H1 (cell line): Measurements from ENCODE around the gene DLG1. TPM values are rescaled to one million over a fixed set of nuclear protein-coding genes. Genes with fewer than 3 reads are reported as not detected.

Experiments used
- CTCF ChIA-PET: fragments of 300-600 bp; sonication (Branson Sonifier 250); formaldehyde crosslinking; loops from one replicate; lab custom pipeline; 2021; ENCODE audit not compliant: partially characterized antibody; lab: Charles Lee
- POLR2A ChIA-PET: fragments of 300-600 bp; sonication (Branson Sonifier 250); formaldehyde crosslinking; loops from one replicate; lab custom pipeline; 2021; ENCODE audit warnings: inconsistent platforms; ENCODE audit not compliant: partially characterized antibody; lab: Charles Lee
- DNase-seq, 2 experiments: peaks; one replicate each; pipeline versions ENCODE4 v3.0.0 to v3.0.0-alpha.2; 2010 to 2022; ENCODE audit warnings: low spot score in 2 of 2, low read depth in 1 of 2, mixed read lengths in 1 of 2
- FAIRE-seq: peaks from 2 replicates; lab custom pipeline; 2011; peaks lifted over from hg19 to GRCh38; lab: Jason Lieb, UNC
- H2AFZ ChIP-seq: 2 replicates; pipeline ENCODE4 v1.8.1; 2012; ENCODE audit warnings: low read length, inconsistent platforms
- H2AK5ac ChIP-seq: 2 replicates; pipeline ENCODE4 v1.6.1; 2013; ENCODE audit warnings: low read depth, low read length
- H2BK120ac ChIP-seq: replicated peaks from 2 replicates; pipeline ENCODE3; 2013; ENCODE audit warnings: low read depth, low read length, inconsistent platforms
- H2BK12ac ChIP-seq: 2 replicates; pipeline ENCODE4 v1.6.1; 2013; ENCODE audit warnings: low read depth, low read length
- H2BK15ac ChIP-seq: 2 replicates; pipeline ENCODE4 v1.6.1; 2013; ENCODE audit warnings: low read length
- H2BK20ac ChIP-seq: 2 replicates; pipeline ENCODE4 v1.6.1; 2013; ENCODE audit warnings: low read length
- H2BK5ac ChIP-seq: 2 replicates; pipeline ENCODE4 v1.6.1; 2013; ENCODE audit warnings: low read depth, low read length
- H3K14ac ChIP-seq: 2 replicates; pipeline ENCODE4 v1.6.1; 2013; ENCODE audit warnings: inconsistent platforms; ENCODE audit not compliant: insufficient read length
- H3K18ac ChIP-seq: 2 replicates; pipeline ENCODE4 v1.6.1; 2013; ENCODE audit warnings: low read length; ENCODE audit errors: extremely low read depth
- H3K23ac ChIP-seq: 2 replicates; pipeline ENCODE4 v1.6.1; 2013; ENCODE audit warnings: inconsistent platforms; ENCODE audit not compliant: insufficient read length
- H3K23me2 ChIP-seq: 2 replicates; pipeline ENCODE4 v1.6.1; 2013; ENCODE audit warnings: low read depth, low read length
- H3K27ac ChIP-seq: 2 replicates; pipeline ENCODE4 v1.6.1; 2011; ENCODE audit warnings: low read depth, low read length, inconsistent platforms
- H3K27me3 ChIP-seq, 4 experiments: replicated peaks in 1 of 4; 1 replicate in 1 of 4; 2 replicates in 3 of 4; pipeline versions ENCODE4 v1.6.1 to v1.8.1; 2011 to 2013; ENCODE audit warnings: low read length in 3 of 4, mild to moderate bottlenecking in 3 of 4, inconsistent platforms in 2 of 4, mixed read lengths in 2 of 4, moderate library complexity in 1 of 4; ENCODE audit not compliant: control insufficient read depth in 3 of 4, insufficient read depth in 3 of 4; ENCODE audit errors: extremely low read depth in 1 of 4
- H3K36me3 ChIP-seq, 4 experiments: 2 replicates each; pipeline versions ENCODE4 v1.6.1 to v1.8.1; 2011 to 2013; ENCODE audit warnings: mild to moderate bottlenecking in 4 of 4, low read length in 3 of 4, moderate library complexity in 2 of 4, control low read depth in 1 of 4, inconsistent platforms in 1 of 4; ENCODE audit not compliant: insufficient read depth in 4 of 4, control insufficient read depth in 2 of 4
- H3K4ac ChIP-seq: replicated peaks from 2 replicates; pipeline ENCODE3; 2013; ENCODE audit warnings: low read length, low read depth, mixed read lengths, inconsistent platforms; ENCODE audit not compliant: insufficient read length
- H3K4me1 ChIP-seq, 4 experiments: replicated peaks in 1 of 4; 1 replicate in 1 of 4; 2 replicates in 3 of 4; pipeline versions ENCODE4 v1.6.1 to v1.8.1; 2011 to 2013; ENCODE audit warnings: low read length in 3 of 4, inconsistent platforms in 2 of 4, mixed read lengths in 1 of 4; ENCODE audit not compliant: insufficient read depth in 4 of 4, control insufficient read depth in 3 of 4
- H3K4me2 ChIP-seq, 2 experiments: 2 replicates each; pipeline versions ENCODE4 v1.6.1 to v1.8.1; 2011 to 2013; ENCODE audit warnings: low read depth in 2 of 2, low read length in 2 of 2, control low read depth in 1 of 2, inconsistent platforms in 1 of 2, mild to moderate bottlenecking in 1 of 2; ENCODE audit not compliant: insufficient read depth in 1 of 2
- H3K4me3 ChIP-seq, 4 experiments: fragments of 200-600, 300-600 bp in 1 of 4; sonication (generic), shearing (Covaris generic), sonication (Bioruptor Twin) in 1 of 4; 2 replicates each; pipeline versions ENCODE4 v1.5.1 to v1.8.1; 2011 to 2016; ENCODE audit warnings: low read length in 4 of 4, low read depth in 3 of 4, control low read depth in 2 of 4, inconsistent platforms in 2 of 4, mild to moderate bottlenecking in 2 of 4, mixed read lengths in 1 of 4, moderate library complexity in 1 of 4; ENCODE audit not compliant: insufficient read depth in 2 of 4; ENCODE audit errors: extremely low read depth in 1 of 4
- H3K56ac ChIP-seq: replicated peaks from 2 replicates; pipeline ENCODE3; 2013; ENCODE audit warnings: low read depth, mild to moderate bottlenecking, mixed read lengths, low read length, inconsistent platforms; ENCODE audit not compliant: insufficient read length
- H3K79me1 ChIP-seq: 2 replicates; pipeline ENCODE4 v1.6.1; 2013; ENCODE audit warnings: low read depth, low read length, control low read depth
- H3K79me2 ChIP-seq, 2 experiments: 2 replicates each; pipeline versions ENCODE4 v1.6.1 to v1.8.1; 2012 to 2013; ENCODE audit warnings: low read length in 2 of 2, mild to moderate bottlenecking in 2 of 2, inconsistent platforms in 1 of 2; ENCODE audit not compliant: insufficient read depth in 2 of 2, control insufficient read depth in 1 of 2
- H3K9ac ChIP-seq, 4 experiments: replicated peaks in 1 of 4; 1 replicate in 1 of 4; 2 replicates in 3 of 4; pipeline versions ENCODE4 v1.6.1 to v1.8.1; 2011 to 2013; ENCODE audit warnings: low read depth in 3 of 4, low read length in 3 of 4, control low read depth in 2 of 4, mild to moderate bottlenecking in 2 of 4, moderate library complexity in 2 of 4, inconsistent platforms in 1 of 4; ENCODE audit errors: extremely low read depth in 1 of 4
- H3K9me3 ChIP-seq, 2 experiments: 2 replicates each; pipeline versions ENCODE4 v1.6.1 to v1.8.1; 2012 to 2013; ENCODE audit warnings: mild to moderate bottlenecking in 2 of 2, moderate library complexity in 2 of 2, control low read depth in 1 of 2, inconsistent platforms in 1 of 2, low read depth in 1 of 2, low read length in 1 of 2, mixed read lengths in 1 of 2; ENCODE audit not compliant: insufficient read depth in 2 of 2
- H4K20me1 ChIP-seq, 2 experiments: replicated peaks in 1 of 2; 2 replicates each; pipeline versions ENCODE3 to v1.8.1; 2011 to 2013; ENCODE audit warnings: inconsistent platforms in 2 of 2, low read length in 2 of 2, mild to moderate bottlenecking in 1 of 2; ENCODE audit not compliant: insufficient read depth in 2 of 2, control insufficient read depth in 1 of 2
- H4K5ac ChIP-seq: 2 replicates; pipeline ENCODE4 v1.6.1; 2013; ENCODE audit warnings: low read length, low read depth, mixed read lengths, inconsistent platforms; ENCODE audit not compliant: insufficient read length
- H4K8ac ChIP-seq: 2 replicates; pipeline ENCODE4 v1.8.0; 2013; ENCODE audit warnings: mild to moderate bottlenecking, moderate library complexity, low read length, inconsistent platforms; ENCODE audit not compliant: insufficient read depth; ENCODE audit errors: extremely low read depth
- H4K91ac ChIP-seq: replicated peaks from 2 replicates; pipeline ENCODE3; 2013; ENCODE audit warnings: low read length, mixed read lengths, inconsistent platforms; ENCODE audit not compliant: insufficient read length
- CHD1 ChIP-seq: IDR thresholded peaks from 2 replicates; pipeline ENCODE4 v1.6.1; 2012; ENCODE audit warnings: low read depth, low read length, improper control_type of control experiment
- CHD2 ChIP-seq: IDR thresholded peaks from 2 replicates; pipeline ENCODE4 v1.6.1; 2012; ENCODE audit warnings: low read length, improper control_type of control experiment
- JUN ChIP-seq: IDR thresholded peaks from 2 replicates; pipeline ENCODE4 v1.6.1; 2011; ENCODE audit warnings: low read depth, mild to moderate bottlenecking, improper control_type of control experiment, low read length
- MAFK ChIP-seq: IDR thresholded peaks from 2 replicates; pipeline ENCODE4 v1.6.1; 2012; ENCODE audit warnings: low read depth, mild to moderate bottlenecking, improper control_type of control experiment, low read length
- RNF2 ChIP-seq: fragments of 200-900, 300-1000 bp; sonication (generic); IDR thresholded peaks from 2 replicates; pipeline ENCODE4 v1.7.1; 2016; ENCODE audit warnings: borderline replicate concordance, low read depth, mild to moderate bottlenecking, antibody characterized with exemption, low read length; ENCODE audit not compliant: poor library complexity, severe bottlenecking; ENCODE audit errors: missing control alignments
- SAP30 ChIP-seq: fragments of 300-600 bp; sonication (generic); IDR thresholded peaks from 2 replicates; pipeline ENCODE4 v1.7.1; 2012; ENCODE audit warnings: low read length, moderate library complexity, mild to moderate bottlenecking, inconsistent platforms; ENCODE audit not compliant: insufficient read depth, insufficient replicate concordance
- SRF ChIP-seq: IDR thresholded peaks from 2 replicates; pipeline ENCODE4 v1.6.1; 2011; ENCODE audit warnings: mild to moderate bottlenecking, low read depth, low read length, moderate library complexity
- WGBS, 2 experiments: shearing (Covaris generic) in 1 of 2; methylation state at CpG; one replicate each; pipeline versions ENCODE4 v1.1.6 to v1.1.7; 2013 to 2015; ENCODE audit warnings: low lambda C conversion rate in 2 of 2, mixed read lengths in 2 of 2, inconsistent platforms in 1 of 2, low coverage in 1 of 2, missing lambda C conversion rate in 1 of 2; ENCODE audit not compliant: insufficient replicate concordance in 2 of 2, insufficient coverage in 1 of 2, insufficient read length in 1 of 2; ENCODE audit errors: extremely low coverage in 1 of 2, missing lambda C conversion rate in 1 of 2; 5-methylcytosine and 5-hydroxymethylcytosine counted together
- polyA plus RNA-seq, 7 experiments: library from polyadenylated mRNA; depleted of rRNA in 3 of 7; stranded (reverse) in 5 of 7; unstranded in 2 of 7; fragments of >200 nt in 5 of 7; fragments of 200-250 nt in 2 of 7; gene quantifications; 1 replicate in 5 of 7; 2 replicates in 1 of 7; 4 replicates in 1 of 7; pipeline versions ENCODE4 v1.2.1 to v1.2.3, GENCODE V29; 2011 to 2013; ENCODE audit warnings: missing spikeins in 2 of 7, mixed read lengths in 2 of 7
- total RNA-seq: library from RNA; stranded (reverse); fragmentation: NEBNext Ultra II Directional; extraction: Animal tissue kit (Norgen Biotek cat#: 25700); gene quantifications from 2 replicates; pipeline ENCODE4 v1.2.1, GENCODE V29; 2021

DLG1 gene
- total and polyA plus RNA-seq, 2 of the 8 experiments (the other 6 are each of a cell fraction or from before 2014, with no cell fraction given), result 13.4 to 78.8 TPM

- Histone ChIP-seq H3K23me2 (no peaks in the 10 kb centered on the region), H3K9ac (no peak overlapping the region), H2AK5ac (no peak overlapping the region), H3K36me3 (peaks cover 0 to 48% (median 19%) of the 10 kb centered on the region in 4 experiments; a peak in 6 of 8 replicates), H3K27me3 (no peaks in the 10 kb centered on the region), H4K5ac (no peak overlapping the region), H4K91ac (no peak overlapping the region), H3K27ac (no peak overlapping the region), H3K56ac (no peak overlapping the region), H2BK120ac (no peak overlapping the region), H2BK12ac (no peak overlapping the region), H3K18ac (no peak overlapping the region), H3K14ac (no peak overlapping the region), H2AFZ (no peak overlapping the region), H3K79me2 (no peaks in the 10 kb centered on the region), H3K23ac (no peak overlapping the region), H2BK15ac (no peak overlapping the region), H2BK5ac (no peak overlapping the region), H3K4me2 (no peak overlapping the region), H3K4me3 (no peak overlapping the region), H3K4me1 (no peaks in the 10 kb centered on the region; a peak in 2 of 7 replicates), H3K79me1 (no peaks in the 10 kb centered on the region), H2BK20ac (no peak overlapping the region), H4K20me1 (no peaks in the 10 kb centered on the region), H3K4ac (no peak overlapping the region), H4K8ac (no peak overlapping the region), H3K9me3 (no peaks in the 10 kb centered on the region)
- FAIRE-seq (no peak), DNase-seq (no peak)
- POLR2A ChIA-PET, result no interaction called here
- CTCF ChIA-PET, result no interaction called here
- whole genome bisulfite sequencing, 2 experiments, result 99% methylated on average over 5 of the region's 5 CpGs; no CpG with 5 or more reads in 1 of the 2 experiments
- no peak for TF ChIP-seq CHD2
- no peak for TF ChIP-seq SAP30
- TF ChIP-seq MAFK, result no peak
- TF ChIP-seq JUN, result no peak
- TF ChIP-seq CHD1, result no peak
- TF ChIP-seq RNF2, result no peak
- no peak for TF ChIP-seq SRF
These were observed 163.2 kb downstream of the DLG1 start for GRCh38 chr3:197135212-197135611.
